Ectodermal cell (in vitro differentiated cells): ENCODE data around the gene SERPING1.

ENCODE experiments used
- H3K27ac ChIP-seq: 2 replicates; pipeline ENCODE4 v1.7.0; 2013; ENCODE audit warnings: mild to moderate bottlenecking, low read depth, low read length; ENCODE audit not compliant: insufficient read depth, poor library complexity, severe bottlenecking
- H3K27me3 ChIP-seq: 2 replicates; pipeline ENCODE4 v1.7.0; 2013; ENCODE audit warnings: mild to moderate bottlenecking, low read length; ENCODE audit not compliant: insufficient read depth, control insufficient read depth, poor library complexity, severe bottlenecking
- H3K36me3 ChIP-seq: one replicate; pipeline ENCODE4 v1.7.0; 2013; ENCODE audit warnings: low read length; ENCODE audit not compliant: control insufficient read depth, insufficient read depth
- H3K4me1 ChIP-seq: one replicate; pipeline ENCODE4 v1.7.0; 2013; ENCODE audit warnings: low read length; ENCODE audit not compliant: control insufficient read depth, insufficient read depth
- H3K4me3 ChIP-seq: 2 replicates; pipeline ENCODE4 v1.7.0; 2013; ENCODE audit warnings: low read depth, low read length, control low read depth; ENCODE audit not compliant: insufficient read depth
- H3K9me3 ChIP-seq: 2 replicates; pipeline ENCODE4 v1.7.0; 2013; ENCODE audit warnings: mild to moderate bottlenecking, low read length, moderate library complexity; ENCODE audit not compliant: control insufficient read depth
- WGBS, 2 experiments: methylation state at CpG; one replicate each; pipeline ENCODE4 v1.1.7; 2013; ENCODE audit warnings: missing lambda C conversion rate in 2 of 2; 5-methylcytosine and 5-hydroxymethylcytosine counted together

SERPING1 gene

GRCh38 chr11:57566905-57567514 is 30.5 kb upstream of the SERPING1 start:
- Histone ChIP-seq H3K27me3 (no peaks in the 10 kb centered on the region), H3K4me3 (peak overlapping the region; percentile 82), H3K27ac (no peak overlapping the region), H3K36me3 (no peaks in the 10 kb centered on the region), H3K9me3 (no peaks in the 10 kb centered on the region), H3K4me1 (peaks cover 17% of the 10 kb centered on the region)
- WGBS, 2 experiments = 36 to 40% methylated on average over 14 to 15 of the region's 15 CpGs

- WGBS, 2 experiments = 0% methylated on average over 89 to 92 of the region's 92 CpGs
- Histone ChIP-seq H3K9me3 (no peaks in the 10 kb centered on the region), H3K4me3 (peak within 1 kb of the TSS; percentile 82), H3K36me3 (no peaks in the 10 kb centered on the region), H3K4me1 (peaks cover 17% of the 10 kb centered on the region), H3K27ac (peak within 1 kb of the TSS; percentile 88), H3K27me3 (no peaks in the 10 kb centered on the region)
These were observed 29.8 kb upstream of the SERPING1 start, which contains the start of gene UBE2L6 for GRCh38 chr11:57567515-57568329. Gene UBE2L6 (minus strand): TSS chr11:57567672. CDS start chr11:57567611, 61 bp downstream.

GRCh38 chr11:57568330-57568766 is 29.1 kb upstream of the SERPING1 start:
- 30 to 39% methylated on average over 5 to 6 of the region's 6 CpGs for WGBS, 2 experiments
- Histone ChIP-seq H3K4me1 (peaks cover 17% of the 10 kb centered on the region), H3K27me3 (no peaks in the 10 kb centered on the region), H3K27ac (peak overlapping the region; percentile 88), H3K9me3 (no peaks in the 10 kb centered on the region), H3K4me3 (peak overlapping the region; percentile 82), H3K36me3 (no peaks in the 10 kb centered on the region)

GRCh38 chr11:57571606-57572005 is 25.9 kb upstream of the SERPING1 start:
- no peak overlapping the region for H3K4me3 ChIP-seq
- no peak overlapping the region for H3K27ac ChIP-seq
- no peaks in the 10 kb centered on the region for H3K9me3 ChIP-seq
- WGBS, 2 experiments = 77 to 89% methylated on average over 1 to 2 of the region's 2 CpGs
- peaks cover 13% of the 10 kb centered on the region for H3K4me1 ChIP-seq
- no peaks in the 10 kb centered on the region for H3K36me3 ChIP-seq
- H3K27me3 ChIP-seq = no peaks in the 10 kb centered on the region

- no peaks in the 10 kb centered on the region for H3K9me3 ChIP-seq
- H3K27me3 ChIP-seq = no peaks in the 10 kb centered on the region
- H3K27ac ChIP-seq = no peak overlapping the region
- H3K4me1 ChIP-seq = peaks cover 8% of the 10 kb centered on the region
- no peaks in the 10 kb centered on the region for H3K36me3 ChIP-seq
- H3K4me3 ChIP-seq = no peak overlapping the region
- 70 to 77% methylated on average over 4 of the region's 4 CpGs for WGBS, 2 experiments
These were observed 23.4 kb upstream of the SERPING1 start for GRCh38 chr11:57574061-57574460.

- H3K27me3 ChIP-seq = no peaks in the 10 kb centered on the region
- no peaks in the 10 kb centered on the region for H3K36me3 ChIP-seq
- peaks cover 8% of the 10 kb centered on the region for H3K4me1 ChIP-seq
- no peaks in the 10 kb centered on the region for H3K9me3 ChIP-seq
- no peak overlapping the region for H3K4me3 ChIP-seq
- WGBS, 2 experiments = 72 to 75% methylated on average over 9 of the region's 9 CpGs
- no peak overlapping the region for H3K27ac ChIP-seq
These were observed 13.1 kb upstream of the SERPING1 start for GRCh38 chr11:57584341-57584740.

DNA sequence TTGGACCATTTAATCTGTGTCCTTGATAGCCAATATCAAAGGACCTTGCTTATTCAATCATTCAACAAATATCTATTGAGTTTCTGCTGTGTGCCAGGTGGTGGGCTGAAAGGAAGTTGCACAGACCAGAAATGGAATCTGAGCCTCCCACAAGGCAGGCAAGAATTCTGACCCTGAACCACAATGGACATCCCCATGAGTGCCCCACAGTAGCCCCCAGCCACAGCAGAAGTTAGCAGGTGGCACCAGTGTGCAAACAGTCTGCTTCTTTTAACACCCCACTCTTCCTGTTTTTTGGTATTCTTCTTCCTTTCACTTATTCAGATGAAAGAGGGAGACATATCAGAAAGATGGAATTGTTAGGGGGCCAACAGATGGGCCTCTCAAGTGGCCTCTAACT is 12.2 kb upstream of the SERPING1 start:
- no peak overlapping the region for H3K27ac ChIP-seq
- H3K9me3 ChIP-seq = no peaks in the 10 kb centered on the region
- peaks cover 8% of the 10 kb centered on the region for H3K4me1 ChIP-seq
- no peaks in the 10 kb centered on the region for H3K36me3 ChIP-seq
- H3K27me3 ChIP-seq = no peaks in the 10 kb centered on the region
- H3K4me3 ChIP-seq = no peak overlapping the region

GRCh38 chr11:57586711-57587245 is 10.7 kb upstream of the SERPING1 start:
- no peaks in the 10 kb centered on the region for H3K36me3 ChIP-seq
- no peaks in the 10 kb centered on the region for H3K27me3 ChIP-seq
- no peaks in the 10 kb centered on the region for H3K9me3 ChIP-seq
- H3K4me1 ChIP-seq = peaks cover 8% of the 10 kb centered on the region
- H3K4me3 ChIP-seq = no peak overlapping the region
- no peak overlapping the region for H3K27ac ChIP-seq
- 47 to 50% methylated on average over 2 of the region's 2 CpGs for WGBS, 2 experiments

DNA sequence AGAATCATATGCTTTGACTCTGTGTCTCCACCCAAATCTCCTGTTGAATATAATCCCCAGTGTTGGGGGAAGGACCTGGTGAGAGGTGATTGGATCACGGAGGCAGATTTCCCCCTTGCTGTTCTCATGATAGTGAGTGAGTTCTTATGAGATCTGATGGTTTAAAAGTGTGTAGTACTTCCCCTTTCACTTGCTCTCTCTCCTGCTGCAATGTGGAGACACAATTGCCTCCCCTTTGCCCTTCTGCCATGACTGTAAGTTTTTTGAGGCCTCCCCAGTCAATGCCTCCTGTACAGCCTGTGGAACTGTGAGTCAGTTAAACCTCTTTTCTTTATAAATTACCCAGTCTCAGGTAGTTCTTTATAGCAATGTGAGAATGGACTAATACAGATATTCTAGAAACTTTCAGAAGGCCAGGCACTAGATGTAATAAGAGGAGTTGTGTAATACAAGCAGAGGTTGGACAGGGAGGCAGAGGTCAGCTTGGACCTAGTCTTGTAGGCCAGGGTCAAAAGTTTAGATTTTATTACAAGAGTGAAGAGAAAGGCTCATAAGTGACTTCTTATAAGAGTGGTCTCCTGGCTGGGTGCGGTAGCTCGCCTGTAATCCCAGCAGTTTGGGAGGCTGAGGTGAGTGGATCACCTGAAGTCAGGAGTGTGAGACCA is 9.3 kb upstream of the SERPING1 start:
- Histone ChIP-seq H3K4me1 (peaks cover 8% of the 10 kb centered on the region), H3K4me3 (no peak overlapping the region), H3K27ac (no peak overlapping the region), H3K9me3 (no peaks in the 10 kb centered on the region), H3K27me3 (no peaks in the 10 kb centered on the region), H3K36me3 (no peaks in the 10 kb centered on the region)
- WGBS, 2 experiments = 96 to 97% methylated on average over 3 of the region's 3 CpGs
